Uterus (tissue), 4 donors: ENCODE measurements around the gene RPL31. TPM values are rescaled to one million over a fixed set of nuclear protein-coding genes. Genes with fewer than 3 reads are reported as not detected.

Experiments used
- DNase-seq, 2 donors: peaks; one replicate each; pipeline ENCODE4 v3.0.0-alpha.2; 2019 to 2020
- H3K27ac ChIP-seq, 2 donors: fragments of 200-600 bp; sonication (generic); 1 replicate in 1 of 2; 2 replicates in 1 of 2; pipeline ENCODE4 v1.5.1; 2016 to 2018
- H3K27me3 ChIP-seq, 2 donors: fragments of 200-600 bp; sonication (generic); one replicate each; pipeline ENCODE4 v1.5.1; 2018 to 2019; ENCODE audit warnings: control low read depth in 1 of 2
- H3K36me3 ChIP-seq, 2 donors: fragments of 200-600 bp; sonication (generic); one replicate each; pipeline ENCODE4 v1.5.1; 2019; ENCODE audit warnings: control low read depth in 1 of 2
- H3K4me1 ChIP-seq, 2 donors: fragments of 200-600 bp; sonication (generic); one replicate each; pipeline ENCODE4 v1.5.1; 2018 to 2019; ENCODE audit warnings: control low read depth in 1 of 2
- H3K4me3 ChIP-seq, 2 donors: fragments of 200-600 bp; sonication (generic); 1 replicate in 1 of 2; 2 replicates in 1 of 2; pipeline ENCODE4 v1.5.1; 2018 to 2019; ENCODE audit warnings: mild to moderate bottlenecking in 1 of 2
- H3K9me3 ChIP-seq, 2 donors: fragments of 200-600 bp; sonication (generic); one replicate each; pipeline ENCODE4 v1.5.1; 2019; ENCODE audit warnings: control low read depth in 1 of 2
- CTCF ChIP-seq, 4 experiments: fragments of 200-600 bp in 2 of 4; fragments of 450-650 bp in 2 of 4; sonication (generic) in 2 of 4; IDR thresholded peaks; one replicate each; pipeline ENCODE4 v1.5.1; 2016 to 2019; ENCODE audit warnings: antibody characterized with exemption in 4 of 4, mild to moderate bottlenecking in 2 of 4, moderate library complexity in 1 of 4
- POLR2A ChIP-seq, 2 donors: fragments of 450-650 bp; IDR thresholded peaks; one replicate each; pipeline ENCODE4 v1.6.1; 2016; ENCODE audit warnings: antibody characterized with exemption in 2 of 2, mild to moderate bottlenecking in 1 of 2, moderate library complexity in 1 of 2
- intact Hi-C: fragments of 100-400 bp; cut with DNase I; formaldehyde crosslinking; loops from one replicate; pipeline ENCODE4 v1.15.1; 2023; ENCODE audit warnings: low total_unique reads
- total RNA-seq, 4 donors: library from RNA; depleted of rRNA in 3 of 4; stranded (reverse); fragments of >200 nt in 3 of 4; gene quantifications; one replicate each; pipeline versions ENCODE4 v1.1.0 to v1.2.4, GENCODE V29; 2014 to 2023
- donor health status: DM: yes; HTN: yes; CAD: no.

The RPL31 gene
- total RNA-seq, 4 donors from 2014 or later = 918 to 2,301 (median 1,306) TPM

- H3K9me3 ChIP-seq = no peaks in the 10 kb centered on the region
- no peaks in the 10 kb centered on the region for H3K27me3 ChIP-seq
- H3K4me3 ChIP-seq = no peak overlapping the region
- no peak for DNase-seq
- H3K4me1 ChIP-seq = no peaks in the 10 kb centered on the region
- TF ChIP-seq CTCF (IDR thresholded peaks at IDR 0.05) (no peak), POLR2A (IDR thresholded peaks at IDR 0.05) (no peak)
- H3K36me3 ChIP-seq = no peaks in the 10 kb centered on the region
- no peak overlapping the region for H3K27ac ChIP-seq
- intact Hi-C loops = no loop called here
Observed at GRCh38 chr2:100968146-100969145, 33.6 kb upstream of the RPL31 start.

- Histone ChIP-seq H3K4me3 (no peak overlapping the region), H3K36me3 (no peaks in the 10 kb centered on the region), H3K27ac (no peak overlapping the region), H3K9me3 (no peaks in the 10 kb centered on the region), H3K27me3 (no peaks in the 10 kb centered on the region), H3K4me1 (no peaks in the 10 kb centered on the region)
- TF ChIP-seq CTCF (IDR thresholded peaks at IDR 0.05) (no peak), POLR2A (IDR thresholded peaks at IDR 0.05) (no peak)
- DNase-seq = no peak
- intact Hi-C loops = no loop called here
Observed at GRCh38 chr2:100969998-100970397, 32.1 kb upstream of the RPL31 start.

- Histone ChIP-seq H3K4me3 (no peak overlapping the region), H3K27me3 (no peaks in the 10 kb centered on the region), H3K27ac (no peak overlapping the region), H3K36me3 (no peaks in the 10 kb centered on the region), H3K9me3 (no peaks in the 10 kb centered on the region), H3K4me1 (no peaks in the 10 kb centered on the region)
- no peak for TF ChIP-seq POLR2A (IDR thresholded peaks at IDR 0.05)
- intact Hi-C loops = no loop called here
- DNase-seq = no peak
Observed at GRCh38 chr2:100971221-100971620, 30.9 kb upstream of the RPL31 start.

GRCh38 chr2:100972452-100972851 lies 29.6 kb upstream of the RPL31 start:
- no peaks in the 10 kb centered on the region for H3K9me3 ChIP-seq
- no peak for DNase-seq

More at GRCh38 chr2:100972452-100972851, 29.6 kb upstream of the RPL31 start:
- Histone ChIP-seq H3K36me3 (no peaks in the 10 kb centered on the region), H3K4me3 (no peak overlapping the region), H3K27ac (no peak overlapping the region), H3K27me3 (no peaks in the 10 kb centered on the region), H3K4me1 (no peaks in the 10 kb centered on the region)
- no peak for TF ChIP-seq CTCF (IDR thresholded peaks at IDR 0.05)
- no peak for TF ChIP-seq POLR2A (IDR thresholded peaks at IDR 0.05)
- intact Hi-C loops = no loop called here
